GM18951 (cell line): ENCODE measurements around the gene MYMX.

Source experiments
- POLR2A ChIP-seq: IDR thresholded peaks from 4 replicates; pipeline ENCODE4 v1.6.1; 2011; ENCODE audit warnings: mild to moderate bottlenecking; ENCODE audit not compliant: insufficient read length, insufficient read depth; ENCODE audit errors: extremely low read depth
- in situ Hi-C: fragments of 300-500 bp; cut with MboI; formaldehyde crosslinking; loops from one replicate; pipeline ENCODE4 v1.12.0; 2022; ENCODE audit warnings: low sequenced_read_pairs, mixed read lengths, inconsistent platforms; ENCODE audit not compliant: unreplicated experiment

Gene MYMX

GRCh38 chr6:44216677-44217331 is at the start of gene MYMX:
TSS of gene MYMX (plus strand) at chr6:44216926. CDS start at chr6:44217472, 546 bp downstream.
- TF ChIP-seq POLR2A, result no peak

DNA sequence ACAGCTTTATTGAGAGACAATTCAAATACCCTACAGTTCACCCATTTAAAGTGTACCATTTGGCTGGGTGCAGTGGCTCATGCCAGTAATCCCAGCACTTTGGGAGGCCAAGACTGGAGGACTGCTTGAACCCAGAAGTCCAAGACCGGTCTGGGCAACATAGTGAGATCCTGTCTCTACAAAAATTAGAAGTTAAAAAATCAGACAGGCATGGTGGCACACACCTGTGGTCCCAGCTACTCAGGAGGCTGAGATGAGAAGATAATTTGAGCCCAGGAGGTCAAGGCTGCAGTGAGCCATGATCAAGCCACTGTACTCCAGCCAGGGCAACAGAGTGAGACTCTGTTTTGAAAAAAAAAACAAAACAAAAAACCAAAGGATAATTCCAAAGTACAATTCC is 49.2 kb upstream of the MYMX start:
- TF ChIP-seq POLR2A, result no peak
- in situ Hi-C loops, result no loop called here

More at GRCh38 chr6:44216677-44217331, at the start of gene MYMX:
- in situ Hi-C loops, result no loop called here

GRCh38 chr6:44169154-44169553 is 47.6 kb upstream of the MYMX start:
- no peak for TF ChIP-seq POLR2A
- in situ Hi-C loops, result no loop called here

- in situ Hi-C loops, result loop anchor here (5.0 kb wide), 1 partner anchor 67 kb away; no protein-coding TSS in a partner anchor
- no peak for TF ChIP-seq POLR2A
These were observed 46.7 kb upstream of the MYMX start for GRCh38 chr6:44169886-44170570.

DNA sequence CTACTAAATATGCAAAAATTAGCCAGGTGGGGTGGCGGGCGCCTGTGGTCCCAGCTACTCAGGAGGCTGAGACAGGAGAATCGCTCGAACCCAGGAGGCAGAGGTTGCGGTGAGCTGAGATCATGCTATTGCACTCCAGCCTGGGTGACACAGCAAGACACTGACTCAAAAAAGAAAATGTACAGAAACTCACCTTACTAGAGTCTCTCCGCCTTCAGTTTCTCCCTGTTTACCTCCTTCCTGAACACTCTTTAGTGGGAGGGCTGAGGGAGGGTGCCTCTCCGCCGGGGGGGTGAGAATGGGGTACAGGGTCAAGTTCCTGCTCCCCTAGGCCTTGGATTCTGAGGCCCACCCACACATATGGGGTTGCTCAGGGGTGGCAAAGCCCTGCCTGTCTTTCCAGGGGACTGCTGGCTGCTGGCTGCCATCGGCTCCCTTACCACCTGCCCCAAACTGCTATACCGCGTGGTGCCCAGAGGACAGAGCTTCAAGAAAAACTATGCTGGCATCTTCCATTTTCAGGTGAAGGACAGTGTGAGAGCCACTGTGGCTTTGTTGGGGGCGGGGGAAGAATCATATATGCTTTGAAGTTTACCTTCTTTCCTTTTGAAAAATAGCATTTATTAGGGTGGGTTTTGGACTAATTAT is 44.7 kb upstream of the MYMX start:
- in situ Hi-C loops, result loop anchor here (5.0 kb wide), 1 partner anchor 65 kb away; no protein-coding TSS in a partner anchor
- no peak for TF ChIP-seq POLR2A

DNA sequence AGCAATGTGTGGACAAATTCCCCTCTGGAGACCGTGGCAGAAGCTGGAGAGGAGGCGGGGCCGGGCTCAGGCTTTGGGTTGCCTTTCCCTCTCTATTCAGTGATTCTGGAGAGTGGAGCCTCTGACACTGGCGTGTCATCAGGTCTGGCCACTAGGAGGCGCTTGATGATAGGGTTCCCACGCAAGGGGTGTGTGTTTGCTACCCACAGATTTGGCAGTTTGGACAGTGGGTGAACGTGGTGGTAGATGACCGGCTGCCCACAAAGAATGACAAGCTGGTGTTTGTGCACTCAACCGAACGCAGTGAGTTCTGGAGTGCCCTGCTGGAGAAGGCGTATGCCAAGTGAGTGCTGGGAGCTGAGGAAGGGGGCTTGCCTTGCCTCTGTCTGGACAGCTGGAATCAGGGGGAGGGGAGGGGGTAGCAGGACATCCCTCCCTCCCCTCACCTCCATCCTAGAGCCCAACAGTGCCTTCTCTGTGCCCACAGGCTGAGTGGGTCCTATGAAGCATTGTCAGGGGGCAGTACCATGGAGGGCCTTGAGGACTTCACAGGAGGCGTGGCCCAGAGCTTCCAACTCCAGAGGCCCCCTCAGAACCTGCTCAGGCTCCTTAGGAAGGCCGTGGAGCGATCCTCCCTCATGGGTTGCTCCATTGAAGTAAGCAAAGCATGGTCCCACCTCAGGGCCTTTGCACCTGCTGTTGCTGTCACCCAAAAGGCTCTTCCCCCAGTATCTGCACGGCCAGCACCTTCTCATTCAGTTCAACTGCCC is 43.8 kb upstream of the MYMX start:
- in situ Hi-C loops, result loop anchor here (5.0 kb wide), 1 partner anchor 64 kb away; no protein-coding TSS in a partner anchor

GRCh38 chr6:44176130-44176761 is 40.5 kb upstream of the MYMX start:
- no peak for TF ChIP-seq POLR2A
- in situ Hi-C loops, result no loop called here

More for the DNA sequence above, 43.8 kb upstream of the MYMX start:
- no peak for TF ChIP-seq POLR2A

GRCh38 chr6:44176762-44177509 is 39.8 kb upstream of the MYMX start:
- in situ Hi-C loops, result no loop called here
- no peak for TF ChIP-seq POLR2A

- no peak for TF ChIP-seq POLR2A
- in situ Hi-C loops, result no loop called here
These were observed 38.9 kb upstream of the MYMX start for GRCh38 chr6:44177691-44178423.

DNA sequence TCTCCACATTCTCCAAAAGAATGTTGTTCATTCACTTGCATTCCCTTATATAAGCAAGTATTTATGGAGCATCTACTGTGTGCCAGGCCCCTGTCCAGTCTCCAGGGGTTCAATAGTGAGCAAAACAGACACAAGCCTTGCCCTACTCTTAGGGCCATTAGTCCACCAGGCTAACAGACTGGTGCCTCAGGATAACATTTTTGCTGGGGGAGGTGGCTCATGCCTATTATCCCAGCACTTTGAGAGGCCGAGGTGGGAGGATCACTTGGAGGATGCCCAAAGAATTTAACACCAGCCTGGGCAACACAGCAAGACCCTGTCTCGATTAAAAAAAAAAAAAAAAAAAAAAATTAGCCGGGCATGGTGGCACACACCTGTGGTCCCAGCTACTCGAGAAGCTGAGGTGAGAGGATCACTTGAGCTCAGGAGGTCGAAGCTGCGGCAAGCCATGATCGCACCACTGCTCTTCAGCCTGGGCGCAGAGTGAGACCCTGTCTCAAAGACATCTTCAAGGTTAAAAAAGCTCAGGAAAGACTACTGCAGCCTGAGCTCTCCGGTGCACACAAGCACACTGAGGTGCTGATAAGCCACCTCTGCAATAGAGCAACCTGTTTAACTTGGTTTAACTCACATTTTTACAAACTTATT is 38.2 kb upstream of the MYMX start:
- TF ChIP-seq POLR2A, result no peak
- in situ Hi-C loops, result no loop called here

GRCh38 chr6:44179072-44179536 is 37.6 kb upstream of the MYMX start:
- no peak for TF ChIP-seq POLR2A
- in situ Hi-C loops, result no loop called here
